Endothelial cell of umbilical vein (primary cell): ENCODE results near the gene ADGRB2. TPM values are rescaled to one million over a fixed set of nuclear protein-coding genes. Genes with fewer than 3 reads are reported as not detected.

Experiments used
- BruUV-seq: library from RNA; stranded (reverse); fragments of 400-500 nt; replicated peaks from 2 replicates; lab custom pipeline; 2021; lab: Mats Ljungman, UMichigan
- CTCF ChIA-PET: fragments of 300-600, 350-600 bp; sonication (Branson Sonifier 250); formaldehyde crosslinking; loops from one replicate; lab custom pipeline; 2021; ENCODE audit warnings: antibody characterized with exemption, inconsistent platforms; lab: Charles Lee
- POLR2A ChIA-PET: fragments of 300-600, 350-600 bp; sonication (Branson Sonifier 250); formaldehyde crosslinking; loops from one replicate; lab custom pipeline; 2021; ENCODE audit warnings: antibody characterized with exemption, inconsistent platforms; lab: Charles Lee
- DNase-seq: peaks from one replicate; pipeline ENCODE4 v3.0.0-alpha.2; 2011; ENCODE audit warnings: low read depth, low spot score
- FAIRE-seq: peaks from 2 replicates; lab custom pipeline; 2011; peaks lifted over from hg19 to GRCh38; lab: Jason Lieb, UNC
- H2AFZ ChIP-seq: 2 replicates; pipeline ENCODE4 v1.6.0; 2012; ENCODE audit warnings: low read depth, low read length, control low read depth, inconsistent platforms
- H3K27ac ChIP-seq: 2 replicates; pipeline ENCODE4 v1.5.1; 2011; ENCODE audit warnings: low read depth, mild to moderate bottlenecking, control low read depth, low read length, moderate library complexity; ENCODE audit not compliant: insufficient read depth
- H3K27me3 ChIP-seq, 2 experiments: 2 replicates each; pipeline versions ENCODE4 v1.6.0 to v1.6.1; 2011; ENCODE audit warnings: low read length in 2 of 2, mixed read lengths in 1 of 2; ENCODE audit not compliant: control insufficient read depth in 2 of 2, insufficient read depth in 2 of 2
- H3K36me3 ChIP-seq, 2 experiments: 2 replicates in 1 of 2; 3 replicates in 1 of 2; pipeline ENCODE4 v1.5.1; 2011; ENCODE audit warnings: low read length in 2 of 2, mild to moderate bottlenecking in 1 of 2, moderate library complexity in 1 of 2; ENCODE audit not compliant: control insufficient read depth in 2 of 2, insufficient read depth in 2 of 2; ENCODE audit errors: extremely low read depth in 1 of 2
- H3K4me1 ChIP-seq: 3 replicates; pipeline ENCODE4 v1.5.1; 2011; ENCODE audit warnings: mild to moderate bottlenecking, low read length; ENCODE audit not compliant: control insufficient read depth, insufficient read depth; ENCODE audit errors: extremely low read depth
- H3K4me2 ChIP-seq: 2 replicates; pipeline ENCODE4 v1.6.1; 2011; ENCODE audit warnings: low read length, control low read depth, mixed read lengths; ENCODE audit not compliant: insufficient read depth
- H3K4me3 ChIP-seq, 3 experiments: fragments of 200-600 bp in 1 of 3; sonication (generic), shearing (Covaris generic) in 1 of 3; replicated peaks in 1 of 3; 2 replicates each; pipeline ENCODE4 v1.5.1; 2011 to 2016; ENCODE audit warnings: control low read depth in 3 of 3, low read length in 3 of 3, mild to moderate bottlenecking in 2 of 3, inconsistent platforms in 1 of 3, low read depth in 1 of 3, moderate library complexity in 1 of 3; ENCODE audit not compliant: insufficient read depth in 1 of 3
- H3K79me2 ChIP-seq: 2 replicates; pipeline ENCODE4 v1.6.0; 2012; ENCODE audit warnings: low read length, inconsistent platforms; ENCODE audit not compliant: control insufficient read depth, insufficient read depth
- H3K9ac ChIP-seq: replicated peaks from 2 replicates; pipeline ENCODE3; 2011; ENCODE audit warnings: low read length, control low read depth; ENCODE audit not compliant: insufficient read depth; ENCODE audit errors: extremely low read depth
- H3K9me1 ChIP-seq: replicated peaks from 3 replicates; pipeline ENCODE4 v1.6.0; 2011; ENCODE audit warnings: mild to moderate bottlenecking, low read length; ENCODE audit not compliant: control insufficient read depth, insufficient read depth; ENCODE audit errors: extremely low read depth
- H3K9me3 ChIP-seq: replicated peaks from 2 replicates; pipeline ENCODE4 v1.5.1; 2012; ENCODE audit warnings: low read length, inconsistent platforms; ENCODE audit not compliant: control insufficient read depth, insufficient read depth
- H4K20me1 ChIP-seq: replicated peaks from 2 replicates; pipeline ENCODE3; 2011; ENCODE audit warnings: mild to moderate bottlenecking, low read length; ENCODE audit not compliant: control insufficient read depth, insufficient read depth; ENCODE audit errors: extremely low read depth
- EZH2 ChIP-seq: IDR thresholded peaks from 2 replicates; pipeline ENCODE4 v1.6.1; 2012; ENCODE audit warnings: borderline replicate concordance, low read depth, mild to moderate bottlenecking, moderate library complexity, low read length, inconsistent platforms; ENCODE audit not compliant: severe bottlenecking
- GATA2 ChIP-seq: IDR thresholded peaks from 2 replicates; pipeline ENCODE4 v1.7.0; 2011; ENCODE audit warnings: low read depth, mild to moderate bottlenecking, moderate library complexity, mixed read lengths, low read length; ENCODE audit not compliant: insufficient read length, insufficient read depth
- dilution Hi-C: fragments of 300-500 bp; cut with MboI; formaldehyde crosslinking; loops from one replicate; pipeline ENCODE4 v1.15.0; 2019; ENCODE audit warnings: low sequenced_read_pairs; ENCODE audit not compliant: extremely low pct_ligation_motif_present
- intact Hi-C: fragments of 100-400 bp; cut with micrococcal nuclease; formaldehyde crosslinking; loops from one replicate; pipeline ENCODE4 v1.10.0; 2022
- polyA plus RNA-seq, 4 experiments: library from polyadenylated mRNA; depleted of rRNA in 3 of 4; stranded (reverse) in 3 of 4; unstranded in 1 of 4; fragments of >200 nt; gene quantifications; 2 replicates each; pipeline versions ENCODE4 v1.2.1 to v1.2.3, GENCODE V29; 2011 to 2012; ENCODE audit warnings: missing spikeins in 1 of 4
- total RNA-seq: library from RNA; stranded (reverse); gene quantifications from 2 replicates; pipeline ENCODE4 v1.2.3, GENCODE V29; 2021
- TF ChIP-seq, protein P1 (sequence below), 2 donors: IDR thresholded peaks; 1 replicate in 1 of 2; 2 replicates in 1 of 2; pipeline ENCODE4 v1.5.1; 2011; ENCODE audit warnings: low read length in 2 of 2, mild to moderate bottlenecking in 2 of 2, moderate library complexity in 2 of 2, control low read depth in 1 of 2, inconsistent platforms in 1 of 2, low read depth in 1 of 2; ENCODE audit not compliant: insufficient read depth in 1 of 2; ENCODE audit errors: extremely low read depth in 1 of 2

The ADGRB2 gene
- total and polyA plus RNA-seq, 2 donors (not counting 3 experiments of a cell fraction or from before 2014, with no cell fraction given): 1.3 to 1.5 TPM

- no peak overlapping the region for H3K27ac ChIP-seq
- peak overlapping the region; percentile 40 to 42 (median 42) for H3K4me3 ChIP-seq
- H3K9me1 ChIP-seq: no peaks in the 10 kb centered on the region
- H4K20me1 ChIP-seq: no peaks in the 10 kb centered on the region
- intact Hi-C loops: loop anchor here (1.0 kb wide), 2 partner anchors 25 to 201 kb away; no protein-coding TSS in a partner anchor
- BruUV-seq: no TSS peak
- H3K4me1 ChIP-seq: peaks cover 26% of the 10 kb centered on the region
- H3K9me3 ChIP-seq: no peaks in the 10 kb centered on the region
- CTCF ChIA-PET: interaction anchor here (0.7 to 8.5 kb wide), 18 partner anchors 9 to 300 kb away, joined by 3 to 102 read pairs (median 4); partner anchors contain the start of gene PTP4A2
- POLR2A ChIA-PET: interaction anchor here (0.6 to 0.7 kb wide), 2 partner anchors 10 to 214 kb away, joined by 3 to 4 read pairs; no protein-coding TSS in a partner anchor
- dilution Hi-C loops: no loop called here
- H3K4me2 ChIP-seq: peak overlapping the region; percentile 54
- no peaks in the 10 kb centered on the region for H3K79me2 ChIP-seq
- DNase-seq (peak; percentile 63), FAIRE-seq (no peak)
- no peaks in the 10 kb centered on the region for H3K36me3 ChIP-seq
- H2AFZ ChIP-seq: peak overlapping the region; percentile 86
- peaks cover 3 to 4% of the 10 kb centered on the region in 2 experiments for H3K27me3 ChIP-seq
- H3K9ac ChIP-seq: no peak overlapping the region
- TF ChIP-seq, protein P1, sequence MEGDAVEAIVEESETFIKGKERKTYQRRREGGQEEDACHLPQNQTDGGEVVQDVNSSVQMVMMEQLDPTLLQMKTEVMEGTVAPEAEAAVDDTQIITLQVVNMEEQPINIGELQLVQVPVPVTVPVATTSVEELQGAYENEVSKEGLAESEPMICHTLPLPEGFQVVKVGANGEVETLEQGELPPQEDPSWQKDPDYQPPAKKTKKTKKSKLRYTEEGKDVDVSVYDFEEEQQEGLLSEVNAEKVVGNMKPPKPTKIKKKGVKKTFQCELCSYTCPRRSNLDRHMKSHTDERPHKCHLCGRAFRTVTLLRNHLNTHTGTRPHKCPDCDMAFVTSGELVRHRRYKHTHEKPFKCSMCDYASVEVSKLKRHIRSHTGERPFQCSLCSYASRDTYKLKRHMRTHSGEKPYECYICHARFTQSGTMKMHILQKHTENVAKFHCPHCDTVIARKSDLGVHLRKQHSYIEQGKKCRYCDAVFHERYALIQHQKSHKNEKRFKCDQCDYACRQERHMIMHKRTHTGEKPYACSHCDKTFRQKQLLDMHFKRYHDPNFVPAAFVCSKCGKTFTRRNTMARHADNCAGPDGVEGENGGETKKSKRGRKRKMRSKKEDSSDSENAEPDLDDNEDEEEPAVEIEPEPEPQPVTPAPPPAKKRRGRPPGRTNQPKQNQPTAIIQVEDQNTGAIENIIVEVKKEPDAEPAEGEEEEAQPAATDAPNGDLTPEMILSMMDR (IDR thresholded peaks at IDR 0.05; ENCODE audit: extremely low read depth in 1 of 2, insufficient read depth in 1 of 2, low read depth in 1 of 2, low read length in 2 of 2): peak; percentile 55 to 78
- peak; percentile 62 for TF ChIP-seq EZH2
- TF ChIP-seq GATA2: no peak
Measured at GRCh38 chr1:31762726-31763670, 1.1 kb downstream of the ADGRB2 start.
